Loucy (cell line): ENCODE results near the gene RAB40B.

Source experiments
- H2AFZ ChIP-seq: fragments of 200-600 bp; sonication (generic); 2 replicates; pipeline ENCODE4 v1.6.0; 2016; ENCODE audit warnings: antibody characterized with exemption, mild to moderate bottlenecking, low read length, moderate library complexity
- H3F3A ChIP-seq: fragments of 200-600 bp; 2 replicates; pipeline ENCODE4 v1.6.0; 2016; ENCODE audit warnings: antibody characterized with exemption, low read depth, mild to moderate bottlenecking
- H3K27me3 ChIP-seq: fragments of 200-600 bp; sonication (generic); 2 replicates; pipeline ENCODE4 v1.6.1; 2014; ENCODE audit warnings: low read length, mild to moderate bottlenecking; ENCODE audit not compliant: insufficient read depth, poor library complexity, severe bottlenecking
- H3K36me3 ChIP-seq: fragments of 200-600 bp; sonication (generic); 2 replicates; pipeline ENCODE4 v1.6.1; 2016; ENCODE audit warnings: low read length; ENCODE audit not compliant: insufficient read depth
- H3K4me1 ChIP-seq: fragments of 200-600 bp; sonication (generic); 2 replicates; pipeline ENCODE4 v1.5.1; 2014; ENCODE audit warnings: low read length, mild to moderate bottlenecking; ENCODE audit not compliant: insufficient read depth, poor library complexity, severe bottlenecking
- H3K4me2 ChIP-seq: fragments of 200-600 bp; sonication (generic); 2 replicates; pipeline ENCODE4 v1.6.0; 2014; ENCODE audit warnings: antibody characterized with exemption, low read length, low read depth, mild to moderate bottlenecking; ENCODE audit not compliant: poor library complexity, severe bottlenecking
- H3K4me3 ChIP-seq: fragments of 200-600 bp; sonication (generic); 2 replicates; pipeline ENCODE4 v1.5.1; 2014; ENCODE audit warnings: low read length, mild to moderate bottlenecking, mixed read lengths; ENCODE audit not compliant: poor library complexity, severe bottlenecking
- H3K79me2 ChIP-seq: fragments of 200-600 bp; sonication (generic); 2 replicates; pipeline ENCODE4 v1.6.1; 2014; ENCODE audit warnings: low read length; ENCODE audit not compliant: insufficient read depth
- H3K9ac ChIP-seq: fragments of 200-600 bp; sonication (generic); 2 replicates; pipeline ENCODE4 v1.6.0; 2014; ENCODE audit warnings: mild to moderate bottlenecking, low read depth, low read length, moderate library complexity; ENCODE audit not compliant: poor library complexity, severe bottlenecking
- H3K9me2 ChIP-seq: fragments of 200-600 bp; sonication (generic); replicated peaks from 2 replicates; pipeline ENCODE4 v1.6.1; 2016; ENCODE audit warnings: low read depth, low read length, mixed read lengths
- H3K9me3 ChIP-seq: fragments of 200-600 bp; sonication (generic); 2 replicates; pipeline ENCODE4 v1.6.1; 2014; ENCODE audit warnings: mild to moderate bottlenecking, antibody characterized with exemption, low read length, low read depth; ENCODE audit not compliant: insufficient read depth
- H4K20me1 ChIP-seq: fragments of 200-600 bp; sonication (generic); 2 replicates; pipeline ENCODE4 v1.6.0; 2014; ENCODE audit warnings: antibody characterized with exemption, low read length, mild to moderate bottlenecking; ENCODE audit not compliant: insufficient read depth, poor library complexity, severe bottlenecking
- CTCF ChIP-seq: fragments of 200-600 bp; sonication (generic); conservative IDR thresholded peaks from 2 replicates; pipeline ENCODE4 v1.5.1; 2014; ENCODE audit warnings: mild to moderate bottlenecking, antibody characterized with exemption, low read length
- EZH2phosphoT487 ChIP-seq: fragments of 200-600 bp; IDR thresholded peaks from 2 replicates; pipeline ENCODE4 v1.6.1; 2018; ENCODE audit warnings: antibody characterized with exemption, mild to moderate bottlenecking, moderate library complexity, borderline replicate concordance

Gene RAB40B

GRCh38 chr17:82648165-82648668 lies 50.3 kb downstream of the RAB40B start, which contains the start of gene WDR45B:
Gene WDR45B (minus strand): TSS chr17:82648444. CDS start chr17:82648340, 104 bp downstream.
- H3K9me2 ChIP-seq, result no peaks in the 10 kb centered on the region
- peak within 1 kb of the TSS; percentile 97 for H3K4me3 ChIP-seq
- H3K27me3 ChIP-seq, result peaks cover 6% of the 10 kb centered on the region
- peaks cover 13% of the 10 kb centered on the region; the same call in 1 of the 2 replicates for H3K36me3 ChIP-seq
- 0 out of 2 replicates have a peak, but pooled peaks cover 3% of the 10 kb centered on the region for H3F3A ChIP-seq
- H3K4me1 ChIP-seq, result peaks cover 32% of the 10 kb centered on the region
- no peaks in the 10 kb centered on the region for H3K9me3 ChIP-seq
- peak within 1 kb of the TSS; percentile 98 for H3K9ac ChIP-seq
- H3K4me2 ChIP-seq, result peak within 1 kb of the TSS; percentile 97
- peaks cover 49% of the 10 kb centered on the region for H3K79me2 ChIP-seq
- peak within 1 kb of the TSS; percentile 90; the same call in 1 of the 2 replicates for H2AFZ ChIP-seq
- peaks cover 49% of the 10 kb centered on the region for H4K20me1 ChIP-seq
- TF ChIP-seq CTCF (no peak), EZH2phosphoT487 (no peak)

GRCh38 chr17:82647593-82648164 lies 50.8 kb downstream of the RAB40B start:
- peaks cover 6% of the 10 kb centered on the region for H3K27me3 ChIP-seq
- peaks cover 35% of the 10 kb centered on the region for H3K4me1 ChIP-seq
- no peaks in the 10 kb centered on the region for H3K9me3 ChIP-seq
- peak overlapping the region; percentile 97 for H3K4me2 ChIP-seq
- peaks cover 18% of the 10 kb centered on the region; the same call in 1 of the 2 replicates for H3K36me3 ChIP-seq
- no peaks in the 10 kb centered on the region for H3K9me2 ChIP-seq
- peak overlapping the region; percentile 98 for H3K9ac ChIP-seq
- H3K4me3 ChIP-seq, result peak overlapping the region; percentile 97
- peak overlapping the region; percentile 90; the same call in 1 of the 2 replicates for H2AFZ ChIP-seq
- peaks cover 49% of the 10 kb centered on the region for H4K20me1 ChIP-seq
- H3K79me2 ChIP-seq, result peaks cover 55% of the 10 kb centered on the region
- 0 out of 2 replicates have a peak, but pooled peaks cover 3% of the 10 kb centered on the region for H3F3A ChIP-seq
- TF ChIP-seq EZH2phosphoT487 (no peak), CTCF (peak; percentile 20; the same call in 1 of the 2 replicates)

- Histone ChIP-seq H3K27me3 (peaks cover 6% of the 10 kb centered on the region), H3K79me2 (peaks cover 76% of the 10 kb centered on the region), H4K20me1 (peaks cover 64% of the 10 kb centered on the region), H3K9me3 (no peaks in the 10 kb centered on the region), H2AFZ (no peak overlapping the region), H3F3A (0 out of 2 replicates have a peak, but pooled peaks cover 3% of the 10 kb centered on the region), H3K4me2 (peak overlapping the region; percentile 97), H3K36me3 (peaks cover 37% of the 10 kb centered on the region; the same call in 1 of the 2 replicates), H3K4me3 (peak overlapping the region; percentile 97), H3K4me1 (peaks cover 39% of the 10 kb centered on the region), H3K9ac (peak overlapping the region; percentile 98), H3K9me2 (no peaks in the 10 kb centered on the region)
- TF ChIP-seq CTCF (no peak), EZH2phosphoT487 (no peak)
These were observed 53.0 kb downstream of the RAB40B start for GRCh38 chr17:82645516-82645915.
